Stimulated activated CD4-positive, alpha-beta T cell treated with anti-CD3 and anti-CD28 coated beads, TNF-alpha, amount 100 ng/mL, for 48 hours (primary cell): ENCODE data around the gene SLC39A10.
"Not testable (repeated sequence)": the region's sequence is repeated elsewhere in the genome, so short reads cannot be mapped to it uniquely, and the experiment has no call there.

Experiments used
- DNase-seq, 3 donors: peaks; one replicate each; pipeline ENCODE4 v3.0.0-alpha.2; 2020; ENCODE audit warnings: low read depth in 3 of 3

SLC39A10 gene

GRCh38 chr2:195646424-195646823, 10.6 kb upstream of the SLC39A10 start:
- DNase-seq, result no peak

- no peak for DNase-seq
These were observed 9.7 kb upstream of the SLC39A10 start for GRCh38 chr2:195647302-195647701.

GRCh38 chr2:195648370-195648769, 8.7 kb upstream of the SLC39A10 start:
- not testable (repeated sequence) for DNase-seq

DNA sequence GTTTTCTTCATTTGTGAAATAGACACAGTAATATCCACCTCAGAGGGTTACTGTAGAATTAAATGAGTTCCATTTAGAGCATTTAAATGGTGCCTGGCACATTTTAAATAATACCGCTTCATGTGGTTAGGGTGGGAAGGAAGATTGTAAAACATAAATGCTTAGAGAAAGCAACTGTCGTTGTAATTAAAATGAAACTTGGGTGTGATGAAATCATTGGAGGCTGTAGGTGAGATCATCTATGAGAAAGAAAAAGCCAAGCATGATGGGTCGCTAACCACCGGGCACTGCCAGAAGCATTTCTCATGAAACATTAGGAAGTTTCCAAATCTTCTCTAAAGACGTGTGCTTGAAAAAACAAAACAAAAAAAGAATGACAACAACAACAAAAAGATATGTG, 8.2 kb upstream of the SLC39A10 start:
- DNase-seq, result no peak

DNA sequence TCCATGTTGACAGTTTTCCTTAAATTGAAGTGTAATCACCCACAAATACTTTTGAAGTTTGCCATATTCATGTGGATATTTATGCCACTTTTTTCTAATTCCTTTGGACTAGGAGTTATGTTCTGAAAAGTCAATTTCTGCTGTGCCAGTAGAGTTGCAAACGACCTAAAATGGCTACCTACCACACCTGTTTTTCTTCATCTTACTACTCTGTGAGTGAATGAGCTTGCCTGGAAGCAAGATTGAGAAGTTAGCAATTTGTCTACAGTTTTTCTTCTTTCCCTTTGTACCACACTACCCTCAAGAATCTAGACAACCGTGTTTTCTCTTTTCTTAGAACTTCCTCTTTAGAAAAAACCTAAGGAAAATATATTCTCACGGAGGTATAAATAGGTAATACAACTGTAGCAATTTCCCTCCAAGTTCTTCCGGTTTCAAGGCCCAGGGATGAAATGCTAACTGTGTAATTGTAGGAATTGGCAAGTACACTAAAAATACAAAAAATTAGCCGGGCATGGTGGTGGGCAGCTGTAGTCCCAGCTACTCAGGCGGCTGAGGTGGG, 7.3 kb upstream of the SLC39A10 start:
- no peak for DNase-seq

GRCh38 chr2:195651046-195651445, 6.0 kb upstream of the SLC39A10 start:
- no peak for DNase-seq

DNA sequence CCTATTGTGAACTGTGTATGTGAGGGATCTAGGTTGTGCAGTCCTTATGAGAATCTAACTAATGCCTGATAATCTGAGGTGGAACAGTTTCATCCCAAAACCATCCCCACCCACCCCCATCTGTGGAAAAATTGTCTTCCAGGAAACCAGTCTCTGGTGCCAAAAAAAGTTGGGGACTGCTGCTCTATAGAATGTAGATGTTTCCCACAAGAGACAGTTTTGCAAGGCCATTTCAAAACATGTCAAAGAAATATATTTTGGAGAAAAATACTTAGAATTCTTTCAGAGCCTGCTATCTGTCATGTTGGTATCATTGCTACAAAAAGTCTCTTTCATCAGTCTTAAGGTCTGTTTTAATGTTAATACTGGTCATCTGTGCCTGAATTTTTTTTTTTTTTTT, 4.1 kb upstream of the SLC39A10 start:
- DNase-seq, result no peak

DNA sequence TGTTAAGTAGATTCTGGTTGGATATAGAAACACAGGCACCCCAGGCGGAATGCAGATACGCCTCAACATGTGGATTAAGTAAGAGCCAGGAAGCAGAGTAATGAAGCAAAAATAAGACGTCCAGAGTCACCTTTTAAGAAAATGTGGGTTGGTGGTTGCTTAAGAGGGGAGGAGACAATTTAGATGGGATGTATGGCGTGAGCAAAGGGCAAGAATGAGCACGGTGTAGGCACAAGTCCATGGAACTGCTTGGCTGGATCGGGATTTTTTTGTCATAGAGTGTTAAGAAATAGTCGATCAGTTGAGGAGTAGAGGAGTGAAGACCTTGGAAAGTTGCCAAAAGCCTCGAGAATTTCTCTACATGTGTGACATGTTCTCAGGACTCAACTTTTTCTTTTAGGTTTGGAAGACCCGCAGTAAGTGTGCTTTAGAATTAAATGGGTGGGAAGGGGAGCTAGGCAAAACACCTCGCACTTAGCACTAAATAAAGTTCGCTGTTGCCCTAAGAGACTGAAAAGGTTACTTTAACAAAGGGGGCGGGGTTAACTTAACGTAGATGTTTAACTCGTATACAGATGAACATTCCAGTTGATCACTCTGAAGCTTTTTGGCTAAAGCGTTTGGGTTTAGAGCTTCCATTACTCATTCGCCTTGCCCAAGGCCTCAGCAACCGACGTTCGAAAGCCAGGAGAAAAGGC, 716 bp upstream of the SLC39A10 start:
- no peak for DNase-seq

GRCh38 chr2:195657634-195658540, 861 bp downstream of the SLC39A10 start:
- DNase-seq, result peak; percentile 39 to 63 (median 46)

GRCh38 chr2:195658541-195658890, 1.5 kb downstream of the SLC39A10 start:
- no peak for DNase-seq

DNA sequence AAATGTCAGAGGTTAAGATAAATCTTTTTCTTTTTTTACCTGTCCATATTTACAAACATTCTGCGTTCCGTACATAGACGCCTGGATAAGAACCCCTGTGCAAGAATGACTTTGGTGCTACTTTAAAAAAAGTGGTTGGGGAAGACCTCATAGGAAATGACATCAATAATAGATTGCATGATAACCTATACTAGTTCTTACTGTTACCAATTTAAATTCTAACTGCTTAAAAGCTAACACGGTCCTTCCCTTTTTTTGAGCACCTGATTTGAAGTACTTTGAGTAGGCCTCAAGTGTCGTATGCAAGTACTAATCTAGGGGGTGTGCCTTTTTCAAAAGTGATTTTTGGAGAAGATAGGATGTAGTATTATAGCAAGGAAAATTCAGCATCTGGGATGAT, 2.1 kb downstream of the SLC39A10 start:
- no peak for DNase-seq

- DNase-seq, result peak; percentile 32 to 78 (median 70)
These were observed 3.2 kb downstream of the SLC39A10 start for GRCh38 chr2:195659982-195660890.

GRCh38 chr2:195662138-195662537, 5.1 kb downstream of the SLC39A10 start:
- no peak for DNase-seq

GRCh38 chr2:195663007-195663406, 6.0 kb downstream of the SLC39A10 start:
- no peak for DNase-seq

GRCh38 chr2:195664528-195664927, 7.5 kb downstream of the SLC39A10 start:
- DNase-seq, result no peak

- not testable (repeated sequence) for DNase-seq
These were observed 8.1 kb downstream of the SLC39A10 start for GRCh38 chr2:195665153-195665552.

DNA sequence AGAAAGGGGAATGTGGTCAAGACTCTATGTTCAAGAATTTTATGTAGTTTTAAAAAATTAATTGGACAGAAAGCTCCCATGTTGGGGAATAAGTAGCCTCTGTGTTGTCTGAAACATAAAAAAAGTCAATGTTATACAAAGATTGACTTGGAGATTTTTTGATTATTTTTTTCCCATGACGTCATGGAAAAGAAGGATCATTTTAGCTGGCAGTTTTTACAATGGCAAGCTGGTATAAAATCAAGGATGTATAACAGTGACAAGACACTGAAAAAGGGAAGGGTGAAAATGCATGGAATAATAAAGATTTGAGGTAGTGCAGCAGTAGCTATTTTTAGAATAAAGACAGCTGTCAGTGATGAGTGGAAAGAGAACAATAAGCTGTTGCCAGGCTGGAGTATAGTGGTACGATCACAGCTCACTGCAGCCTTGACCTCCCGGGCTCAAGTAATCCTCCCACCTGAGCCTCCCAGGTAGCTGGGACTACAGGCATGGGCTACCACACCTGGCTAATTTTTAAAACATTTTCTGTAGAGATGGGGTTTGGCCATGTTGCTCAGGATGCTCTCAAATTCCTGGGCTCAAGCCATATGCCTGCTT, 9.2 kb downstream of the SLC39A10 start:
- no peak for DNase-seq

- DNase-seq, result no peak
These were observed 10.9 kb downstream of the SLC39A10 start for GRCh38 chr2:195667974-195668373.

GRCh38 chr2:195670191-195670590, 13.2 kb downstream of the SLC39A10 start:
- DNase-seq, result no peak

GRCh38 chr2:195671563-195671962, 14.5 kb downstream of the SLC39A10 start:
- no peak for DNase-seq

- DNase-seq, result no peak
These were observed 15.6 kb downstream of the SLC39A10 start for GRCh38 chr2:195672674-195673073.
